Fibroblast of the aortic adventitia (primary cell): Measurements from ENCODE around the gene THADA. TPM values are rescaled to one million over a fixed set of nuclear protein-coding genes. Genes with fewer than 3 reads are reported as not detected.
A peak's percentile ranks its signal among the peaks of the same experiment; 100 is the strongest.

Experiments used
- DNase-seq: peaks from one replicate; pipeline ENCODE4 v3.0.0-alpha.2; 2010; ENCODE audit warnings: low read depth
- H3K4me3 ChIP-seq: 2 replicates; pipeline ENCODE4 v1.5.1; 2011; ENCODE audit warnings: low read depth, mild to moderate bottlenecking, control low read depth, low read length, moderate library complexity
- total RNA-seq: library from RNA; depleted of rRNA; stranded (reverse); fragments of >200 nt; gene quantifications from 2 replicates; pipeline ENCODE4 v1.2.3, GENCODE V29; 2012; ENCODE audit warnings: low replicate concordance
- TF ChIP-seq, protein P1 (sequence below): IDR thresholded peaks from 2 replicates; pipeline ENCODE4 v1.5.1; 2011; ENCODE audit warnings: mild to moderate bottlenecking, low read length, control low read depth, inconsistent platforms; ENCODE audit not compliant: insufficient read depth

Gene THADA
- total RNA-seq, 1 donor: 34.6 TPM

DNA sequence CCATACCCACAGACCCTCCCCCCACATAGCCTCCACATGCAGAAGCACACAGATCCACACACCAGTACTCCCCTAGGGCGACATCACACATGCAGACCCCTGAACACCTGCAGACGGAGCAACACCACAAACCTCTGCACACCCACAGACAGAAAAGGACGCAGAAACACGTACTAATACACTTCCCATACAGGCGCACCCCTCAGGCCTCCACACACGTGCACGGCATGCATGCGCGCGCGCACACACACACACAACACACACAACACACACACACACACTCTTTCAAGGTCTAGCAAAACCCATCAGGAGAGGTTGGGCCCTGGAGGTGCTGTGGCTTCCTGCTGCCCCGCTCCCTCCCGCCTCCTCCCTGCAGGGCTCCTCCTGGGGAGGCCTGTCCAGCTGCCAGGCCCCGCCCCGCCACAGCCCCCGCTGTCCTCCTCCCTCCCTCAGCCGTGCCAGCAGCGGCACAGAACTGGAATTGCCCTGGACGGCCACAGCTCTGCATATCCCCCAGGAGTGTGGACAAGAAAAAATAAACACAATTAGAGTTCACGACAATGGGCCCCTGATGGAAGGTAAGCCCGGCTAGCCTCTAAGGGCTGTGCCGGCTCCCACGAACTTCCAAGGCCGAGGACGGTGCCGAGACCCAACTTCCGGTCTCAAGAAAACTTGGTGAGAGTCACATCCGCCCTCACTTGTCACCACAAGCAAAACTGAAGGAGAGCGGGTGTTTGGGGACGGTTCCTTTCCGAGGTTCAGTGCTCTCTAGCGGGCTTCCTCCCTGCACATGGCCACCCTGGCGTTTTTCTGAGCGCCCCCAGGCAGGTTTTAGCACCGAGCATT, 376.2 kb downstream of the THADA start:
- peak overlapping the region; percentile 59 for H3K4me3 ChIP-seq
- TF ChIP-seq, protein P1, sequence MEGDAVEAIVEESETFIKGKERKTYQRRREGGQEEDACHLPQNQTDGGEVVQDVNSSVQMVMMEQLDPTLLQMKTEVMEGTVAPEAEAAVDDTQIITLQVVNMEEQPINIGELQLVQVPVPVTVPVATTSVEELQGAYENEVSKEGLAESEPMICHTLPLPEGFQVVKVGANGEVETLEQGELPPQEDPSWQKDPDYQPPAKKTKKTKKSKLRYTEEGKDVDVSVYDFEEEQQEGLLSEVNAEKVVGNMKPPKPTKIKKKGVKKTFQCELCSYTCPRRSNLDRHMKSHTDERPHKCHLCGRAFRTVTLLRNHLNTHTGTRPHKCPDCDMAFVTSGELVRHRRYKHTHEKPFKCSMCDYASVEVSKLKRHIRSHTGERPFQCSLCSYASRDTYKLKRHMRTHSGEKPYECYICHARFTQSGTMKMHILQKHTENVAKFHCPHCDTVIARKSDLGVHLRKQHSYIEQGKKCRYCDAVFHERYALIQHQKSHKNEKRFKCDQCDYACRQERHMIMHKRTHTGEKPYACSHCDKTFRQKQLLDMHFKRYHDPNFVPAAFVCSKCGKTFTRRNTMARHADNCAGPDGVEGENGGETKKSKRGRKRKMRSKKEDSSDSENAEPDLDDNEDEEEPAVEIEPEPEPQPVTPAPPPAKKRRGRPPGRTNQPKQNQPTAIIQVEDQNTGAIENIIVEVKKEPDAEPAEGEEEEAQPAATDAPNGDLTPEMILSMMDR: no peak
- DNase-seq: peak; percentile 81

DNA sequence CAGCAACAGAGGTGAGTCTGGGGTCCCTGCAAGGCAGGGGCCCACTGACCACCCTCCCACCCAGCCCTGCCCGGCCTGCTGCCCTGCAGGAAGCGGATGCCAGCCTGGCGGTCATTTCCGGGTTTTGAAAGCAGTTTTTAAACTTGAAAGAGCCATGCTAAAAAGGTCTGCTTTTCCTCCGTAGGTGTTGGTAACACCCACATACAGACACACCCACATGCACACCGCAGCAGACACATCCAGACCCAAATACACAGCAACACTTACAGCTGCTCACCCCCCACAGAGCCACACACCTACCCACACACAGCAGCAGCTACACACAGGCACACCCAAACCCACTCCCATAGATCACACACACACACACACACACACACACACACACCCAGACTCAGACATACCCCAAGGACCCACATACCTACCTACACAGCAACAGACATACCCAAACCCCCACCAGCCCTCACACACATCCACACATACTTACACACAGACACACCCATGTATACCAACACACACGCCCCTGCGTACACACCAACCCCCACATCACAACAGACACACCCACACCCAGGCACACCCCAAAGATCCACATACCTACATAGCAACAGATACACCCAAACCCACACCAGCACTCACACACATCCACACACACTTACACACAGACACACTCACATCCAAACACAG, 377.0 kb downstream of the THADA start:
- peak overlapping the region; percentile 59 for H3K4me3 ChIP-seq
- TF ChIP-seq, protein P1: no peak
- peak; percentile 36 for DNase-seq

DNA sequence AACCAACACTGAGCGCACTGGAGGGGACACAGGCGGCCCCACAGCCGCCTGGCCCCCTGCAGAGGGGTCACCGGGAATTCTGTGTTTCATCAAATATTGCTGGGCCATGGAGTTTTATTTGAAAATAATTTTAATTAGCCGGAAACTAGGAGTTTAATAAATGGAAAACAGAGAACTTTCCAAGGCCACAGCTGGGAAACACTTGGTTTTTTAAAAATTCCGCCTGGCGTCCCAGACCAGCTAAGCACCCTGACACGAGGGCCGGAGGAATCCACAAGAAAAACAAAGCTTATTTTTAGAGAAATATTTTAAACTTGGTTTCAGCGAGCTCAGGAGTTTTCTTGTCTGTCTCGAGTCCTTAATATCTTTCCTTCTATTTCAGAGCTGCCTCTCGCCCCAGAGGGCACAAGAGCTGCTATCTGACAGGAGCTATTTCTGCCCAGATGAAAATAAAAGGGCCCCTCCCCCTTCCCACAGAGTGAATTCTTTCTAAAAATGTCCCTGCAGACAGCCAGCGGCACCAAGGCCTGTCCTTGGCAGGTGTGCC, 377.6 kb downstream of the THADA start:
- H3K4me3 ChIP-seq: no peak overlapping the region
- TF ChIP-seq, protein P1: peak; percentile 26
- DNase-seq: peak; percentile 53

DNA sequence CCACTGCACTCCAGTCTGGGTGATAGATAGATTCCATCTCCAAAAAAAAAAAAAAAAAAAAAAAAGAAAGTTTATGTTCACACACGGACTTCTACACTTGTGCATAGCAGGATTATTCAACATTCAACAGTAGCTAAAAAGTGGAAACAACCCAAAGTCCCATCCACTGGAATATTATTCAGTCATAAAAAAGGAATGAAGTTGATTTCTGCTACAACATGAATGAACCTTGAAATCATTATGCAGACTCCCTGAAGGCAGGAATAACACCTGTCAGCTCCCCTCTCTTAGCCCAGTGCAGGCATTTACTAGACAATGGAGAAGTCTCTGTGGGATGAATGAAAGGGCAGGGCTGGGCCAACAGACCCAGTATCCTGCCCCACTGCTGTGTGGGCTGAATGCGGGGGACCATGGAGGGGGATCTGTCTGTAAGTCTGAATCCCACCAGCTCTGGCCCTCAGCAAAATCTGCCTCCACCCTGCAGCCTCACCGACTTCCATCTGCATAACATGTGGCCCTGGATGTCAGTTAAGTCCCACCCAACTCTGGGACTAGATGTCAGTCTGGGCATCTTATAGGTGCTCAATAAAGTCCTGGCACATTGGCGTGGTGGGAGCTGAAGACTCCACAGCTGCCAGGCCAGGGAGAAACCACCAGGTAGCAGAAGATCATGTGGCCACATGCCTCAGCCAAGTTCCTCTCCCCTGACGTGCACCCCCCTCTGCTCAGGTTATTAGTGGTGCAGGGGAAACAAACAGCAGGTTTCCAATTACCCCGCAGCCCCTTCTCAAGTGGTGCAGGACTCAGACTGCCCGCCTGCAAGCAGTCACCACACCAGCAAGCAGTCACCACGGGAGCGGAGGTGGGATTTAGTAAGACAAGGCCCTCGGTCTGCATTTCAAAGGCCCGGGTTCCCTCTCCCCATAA, 378.3 kb downstream of the THADA start:
- DNase-seq: no peak
- TF ChIP-seq, protein P1: no peak
- no peak overlapping the region for H3K4me3 ChIP-seq

DNA sequence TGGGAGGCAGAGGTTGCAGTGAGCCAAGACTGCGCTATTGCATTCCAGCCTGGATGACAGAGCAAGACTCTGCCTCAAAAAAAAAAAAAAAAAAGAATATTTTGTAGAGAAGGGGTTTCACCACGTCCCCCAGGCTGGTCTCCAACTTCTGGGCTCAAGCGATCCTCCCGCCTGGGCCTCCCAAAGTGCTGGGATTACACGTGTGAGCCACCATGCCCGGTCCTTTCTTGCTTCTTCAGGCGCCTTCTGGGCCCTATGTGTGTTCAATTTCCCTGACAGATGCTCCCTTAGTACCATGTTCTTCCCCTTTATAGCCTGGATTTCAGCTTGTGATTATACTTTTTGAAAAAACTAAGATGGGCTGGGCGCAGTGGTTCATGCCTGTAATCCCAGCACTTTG, 379.2 kb downstream of the THADA start:
- no peak for DNase-seq
- no peak overlapping the region for H3K4me3 ChIP-seq
- TF ChIP-seq, protein P1: no peak

DNA sequence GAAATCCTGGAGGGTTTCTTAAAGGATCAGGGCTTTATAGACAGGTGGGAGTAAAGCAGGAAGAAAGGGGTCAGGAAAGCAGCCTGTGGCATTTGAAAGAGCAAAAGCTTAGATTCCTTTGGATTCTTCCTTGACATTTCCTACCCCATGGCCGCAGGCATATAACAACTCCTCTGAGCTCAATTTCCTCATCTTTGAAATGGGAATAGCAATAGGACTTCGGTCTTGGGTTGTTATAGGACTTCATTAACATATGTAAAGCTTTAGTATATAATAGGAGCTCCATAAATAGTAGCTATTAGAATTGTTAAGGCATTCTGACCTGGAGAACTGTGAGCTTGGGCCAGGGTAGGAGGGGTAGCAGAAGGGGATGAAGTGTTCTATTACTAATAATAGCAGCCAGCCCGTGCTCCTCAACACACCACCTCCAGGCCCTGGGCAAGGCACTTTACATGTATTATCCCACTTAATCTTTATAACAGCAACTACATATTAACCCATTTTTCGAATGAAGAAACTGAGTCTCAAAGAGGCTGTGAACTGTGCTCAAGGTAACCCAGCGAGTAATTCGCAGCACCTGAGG, 380.1 kb downstream of the THADA start:
- H3K4me3 ChIP-seq: no peak overlapping the region
- DNase-seq: no peak
- TF ChIP-seq, protein P1: no peak
